ENCODE data around the gene ICOSLG.
"Not testable (repeated sequence)": the region's sequence is repeated elsewhere in the genome, so short reads cannot be mapped to it uniquely, and the experiment has no call there.

DNA sequence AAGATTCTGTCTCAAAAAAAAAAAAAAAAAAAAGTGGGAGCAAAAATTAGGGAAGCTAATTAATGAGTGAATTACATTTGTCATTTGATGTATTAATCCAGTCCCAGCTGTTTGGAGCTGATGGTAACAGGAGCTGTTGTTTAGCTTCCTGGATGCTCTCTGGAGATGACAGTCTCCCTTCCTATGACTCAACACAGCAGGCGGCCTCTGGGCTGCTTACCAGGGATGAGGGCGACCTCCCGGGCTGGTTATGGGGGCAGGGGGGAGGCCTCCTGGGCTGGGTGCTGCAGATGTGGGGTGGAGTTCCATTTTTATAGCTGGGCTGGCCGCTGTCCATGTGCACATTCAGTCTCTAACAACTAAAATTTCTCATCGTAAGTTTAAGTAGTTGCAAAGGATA is 47.6 kb downstream of the ICOSLG start:
- not testable (repeated sequence) for TF ChIP-seq TOX (CRISPR knock-in tag; IDR thresholded peaks at IDR 0.05; ENCODE audit: borderline replicate concordance); BACH2 (CRISPR knock-in tag; IDR thresholded peaks at IDR 0.05; ENCODE audit: borderline replicate concordance); ZFP3 (CRISPR knock-in tag; IDR thresholded peaks at IDR 0.05); OSR1 (CRISPR knock-in tag; IDR thresholded peaks at IDR 0.05); ZNF565 (CRISPR knock-in tag; conservative IDR thresholded peaks at IDR 0.05; ENCODE audit: low read depth); ZFP30 (CRISPR knock-in tag; IDR thresholded peaks at IDR 0.05); RARB (CRISPR knock-in tag; IDR thresholded peaks at IDR 0.05); ZNF8 (CRISPR knock-in tag; IDR thresholded peaks at IDR 0.05); ISL1 (CRISPR knock-in tag; IDR thresholded peaks at IDR 0.05); TSHZ2 (CRISPR knock-in tag; IDR thresholded peaks at IDR 0.05); ESRRG (CRISPR knock-in tag; IDR thresholded peaks at IDR 0.05); PPARA (CRISPR knock-in tag; IDR thresholded peaks at IDR 0.05; ENCODE audit: borderline replicate concordance)
- TF ChIP-seq, protein P1, sequence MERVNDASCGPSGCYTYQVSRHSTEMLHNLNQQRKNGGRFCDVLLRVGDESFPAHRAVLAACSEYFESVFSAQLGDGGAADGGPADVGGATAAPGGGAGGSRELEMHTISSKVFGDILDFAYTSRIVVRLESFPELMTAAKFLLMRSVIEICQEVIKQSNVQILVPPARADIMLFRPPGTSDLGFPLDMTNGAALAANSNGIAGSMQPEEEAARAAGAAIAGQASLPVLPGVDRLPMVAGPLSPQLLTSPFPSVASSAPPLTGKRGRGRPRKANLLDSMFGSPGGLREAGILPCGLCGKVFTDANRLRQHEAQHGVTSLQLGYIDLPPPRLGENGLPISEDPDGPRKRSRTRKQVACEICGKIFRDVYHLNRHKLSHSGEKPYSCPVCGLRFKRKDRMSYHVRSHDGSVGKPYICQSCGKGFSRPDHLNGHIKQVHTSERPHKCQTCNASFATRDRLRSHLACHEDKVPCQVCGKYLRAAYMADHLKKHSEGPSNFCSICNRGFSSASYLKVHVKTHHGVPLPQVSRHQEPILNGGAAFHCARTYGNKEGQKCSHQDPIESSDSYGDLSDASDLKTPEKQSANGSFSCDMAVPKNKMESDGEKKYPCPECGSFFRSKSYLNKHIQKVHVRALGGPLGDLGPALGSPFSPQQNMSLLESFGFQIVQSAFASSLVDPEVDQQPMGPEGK (CRISPR knock-in tag; IDR thresholded peaks at IDR 0.05; ENCODE audit: borderline replicate concordance), result not testable (repeated sequence)
- TF ChIP-seq, protein P2, sequence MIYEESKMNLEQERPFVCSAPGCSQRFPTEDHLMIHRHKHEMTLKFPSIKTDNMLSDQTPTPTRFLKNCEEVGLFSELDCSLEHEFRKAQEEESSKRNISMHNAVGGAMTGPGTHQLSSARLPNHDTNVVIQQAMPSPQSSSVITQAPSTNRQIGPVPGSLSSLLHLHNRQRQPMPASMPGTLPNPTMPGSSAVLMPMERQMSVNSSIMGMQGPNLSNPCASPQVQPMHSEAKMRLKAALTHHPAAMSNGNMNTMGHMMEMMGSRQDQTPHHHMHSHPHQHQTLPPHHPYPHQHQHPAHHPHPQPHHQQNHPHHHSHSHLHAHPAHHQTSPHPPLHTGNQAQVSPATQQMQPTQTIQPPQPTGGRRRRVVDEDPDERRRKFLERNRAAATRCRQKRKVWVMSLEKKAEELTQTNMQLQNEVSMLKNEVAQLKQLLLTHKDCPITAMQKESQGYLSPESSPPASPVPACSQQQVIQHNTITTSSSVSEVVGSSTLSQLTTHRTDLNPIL (CRISPR knock-in tag; IDR thresholded peaks at IDR 0.05; ENCODE audit: low read depth), result not testable (repeated sequence)
